Inflammatory macrophage treated with lipopolysaccharide for 4 hours (primary cell): Measurements from ENCODE around the gene SLC66A2.
A peak's percentile ranks its signal among the peaks of the same experiment; 100 is the strongest.

ENCODE experiments used
- DNase-seq: peaks from one replicate; pipeline ENCODE4 v3.0.0-alpha.2; 2020

The SLC66A2 gene

GRCh38 chr18:79935499-79935898, 16.0 kb downstream of the SLC66A2 start:
- no peak for DNase-seq

GRCh38 chr18:79935098-79935480, 16.4 kb downstream of the SLC66A2 start:
- no peak for DNase-seq

GRCh38 chr18:79934311-79935097, 16.9 kb downstream of the SLC66A2 start:
- DNase-seq = peak; percentile 22

GRCh38 chr18:79933765-79934164, 17.7 kb downstream of the SLC66A2 start:
- DNase-seq = no peak

- no peak for DNase-seq
Observed at GRCh38 chr18:79932907-79933306, 18.5 kb downstream of the SLC66A2 start.

- DNase-seq = no peak
Observed at GRCh38 chr18:79931475-79931874, 20.0 kb downstream of the SLC66A2 start.

GRCh38 chr18:79930020-79930642, 21.3 kb downstream of the SLC66A2 start:
- no peak for DNase-seq

- DNase-seq = no peak
Observed at GRCh38 chr18:79928563-79928960, 22.9 kb downstream of the SLC66A2 start.

- DNase-seq = no peak
Observed at GRCh38 chr18:79927607-79928562, 23.6 kb downstream of the SLC66A2 start.

GRCh38 chr18:79926715-79927606, 24.5 kb downstream of the SLC66A2 start:
- DNase-seq = no peak

GRCh38 chr18:79926306-79926705, 25.1 kb downstream of the SLC66A2 start:
- DNase-seq = no peak

GRCh38 chr18:79924814-79925731, 26.4 kb downstream of the SLC66A2 start:
- no peak for DNase-seq

- no peak for DNase-seq
Observed at GRCh38 chr18:79923896-79924585, 27.4 kb downstream of the SLC66A2 start.

- DNase-seq = no peak
Observed at GRCh38 chr18:79922971-79923411, 28.5 kb downstream of the SLC66A2 start.

- no peak for DNase-seq
Observed at GRCh38 chr18:79921984-79922965, 29.2 kb downstream of the SLC66A2 start.

GRCh38 chr18:79919089-79919488, 32.4 kb downstream of the SLC66A2 start:
- no peak for DNase-seq

GRCh38 chr18:79918615-79919011, 32.8 kb downstream of the SLC66A2 start:
- no peak for DNase-seq

- DNase-seq = no peak
Observed at GRCh38 chr18:79917853-79918614, 33.4 kb downstream of the SLC66A2 start.
